HG03354 (cell line): ENCODE results near the gene COL3A1.

Experiments used
- ATAC-seq: cut with Tn5 transposase; IDR thresholded peaks from one replicate; pipeline ENCODE4 v1.9.1; 2021; ENCODE audit warnings: mild to moderate bottlenecking; ENCODE audit not compliant: unreplicated experiment, poor library complexity, severe bottlenecking

The COL3A1 gene

DNA sequence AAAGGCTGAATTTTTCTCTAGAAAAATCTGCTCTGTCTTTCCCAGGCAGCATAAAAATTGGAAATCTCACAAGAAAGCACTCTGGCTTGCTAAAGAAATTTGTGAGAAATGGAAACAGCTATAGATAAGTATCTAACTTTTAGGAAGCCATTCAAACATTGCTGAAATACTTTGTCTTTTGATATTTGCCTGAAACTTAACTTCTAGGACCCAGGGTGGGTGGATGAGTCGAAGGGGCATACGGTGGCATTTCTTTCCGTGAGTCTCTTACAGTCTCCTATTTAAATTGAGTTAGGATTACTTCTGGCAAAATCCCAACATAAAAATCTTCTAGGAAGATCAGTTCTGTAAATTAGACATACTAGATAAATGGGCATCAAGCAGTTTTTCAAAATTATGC, 532 bp upstream of the COL3A1 start:
- ATAC-seq, result no peak

DNA sequence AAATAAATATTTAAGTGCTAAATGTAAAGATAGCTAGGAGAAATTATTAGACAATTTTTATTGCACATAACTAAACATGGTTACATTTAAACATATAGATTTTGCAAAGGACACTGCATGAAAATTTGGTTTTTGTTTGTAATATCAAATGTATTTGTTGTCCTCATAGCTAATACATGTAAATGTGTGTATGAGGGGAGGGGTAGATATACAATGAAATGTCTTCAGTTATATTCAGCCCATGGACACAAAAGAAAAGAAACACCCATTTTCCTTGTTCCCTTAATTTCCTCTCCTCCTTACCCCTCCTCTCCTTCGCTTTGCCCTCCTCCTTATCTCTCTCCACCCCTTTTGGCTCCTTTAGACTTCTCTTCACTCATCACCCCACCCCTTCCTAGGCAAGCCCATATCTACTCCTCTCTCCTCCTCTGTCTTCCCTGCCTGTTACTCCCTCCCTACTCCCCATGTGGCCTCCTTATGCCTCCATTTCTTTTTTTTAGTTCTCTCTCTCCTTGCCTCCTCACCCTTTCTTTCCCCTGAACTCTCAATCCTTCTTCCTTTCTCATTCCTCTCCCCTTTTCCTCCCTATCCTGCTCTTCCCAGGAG, 1.4 kb downstream of the COL3A1 start:
- no peak for ATAC-seq

DNA sequence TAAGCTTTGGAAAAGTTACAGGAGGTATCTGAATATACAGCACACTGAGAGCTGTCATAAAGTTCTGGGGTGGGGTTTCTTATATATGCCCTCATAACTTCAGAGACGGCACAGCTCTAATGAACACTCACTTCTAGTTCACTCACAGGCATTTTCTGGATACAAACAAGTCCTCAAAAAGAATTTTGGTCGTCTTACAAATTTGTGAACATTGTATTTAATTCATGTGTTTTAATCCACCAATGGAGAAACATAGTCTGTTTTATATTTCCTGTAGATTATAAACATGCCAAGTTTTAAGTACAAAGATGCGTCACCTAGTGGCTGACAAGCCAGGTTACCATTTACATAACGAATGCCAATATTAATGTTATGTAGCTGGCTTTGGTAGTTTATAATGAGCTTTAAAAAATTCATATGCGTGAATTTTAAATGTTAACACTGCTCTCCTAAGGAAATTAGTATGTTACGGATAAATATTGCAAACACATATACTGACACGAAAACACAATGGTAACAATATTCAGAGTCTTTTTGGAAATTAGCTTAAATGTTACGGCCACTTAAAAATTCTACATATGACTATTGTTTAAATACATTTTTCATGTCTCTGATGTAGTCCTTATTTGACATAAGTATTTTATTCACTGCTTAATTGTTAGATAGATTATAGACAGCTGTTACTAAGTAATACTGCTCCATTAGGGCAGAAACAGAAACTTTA, 2.5 kb downstream of the COL3A1 start:
- ATAC-seq, result no peak

DNA sequence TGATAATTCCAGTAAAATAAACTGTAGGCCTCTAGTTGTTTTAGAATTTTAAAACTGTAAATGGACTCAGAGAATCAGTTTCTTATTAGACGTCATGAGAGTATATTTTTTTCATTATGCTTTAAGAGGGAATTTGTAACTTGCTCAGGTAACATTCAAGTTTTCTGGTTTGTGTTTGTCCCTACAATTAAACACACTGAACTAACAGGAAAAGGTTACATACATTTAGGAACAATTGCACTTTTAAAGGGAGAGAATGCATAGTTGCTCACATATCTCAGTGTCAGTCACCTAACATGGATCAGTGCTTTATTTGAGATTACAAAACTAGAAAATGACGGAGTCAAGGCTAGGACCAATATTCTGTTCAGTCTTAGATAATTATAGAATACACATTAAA, 3.1 kb downstream of the COL3A1 start:
- no peak for ATAC-seq

DNA sequence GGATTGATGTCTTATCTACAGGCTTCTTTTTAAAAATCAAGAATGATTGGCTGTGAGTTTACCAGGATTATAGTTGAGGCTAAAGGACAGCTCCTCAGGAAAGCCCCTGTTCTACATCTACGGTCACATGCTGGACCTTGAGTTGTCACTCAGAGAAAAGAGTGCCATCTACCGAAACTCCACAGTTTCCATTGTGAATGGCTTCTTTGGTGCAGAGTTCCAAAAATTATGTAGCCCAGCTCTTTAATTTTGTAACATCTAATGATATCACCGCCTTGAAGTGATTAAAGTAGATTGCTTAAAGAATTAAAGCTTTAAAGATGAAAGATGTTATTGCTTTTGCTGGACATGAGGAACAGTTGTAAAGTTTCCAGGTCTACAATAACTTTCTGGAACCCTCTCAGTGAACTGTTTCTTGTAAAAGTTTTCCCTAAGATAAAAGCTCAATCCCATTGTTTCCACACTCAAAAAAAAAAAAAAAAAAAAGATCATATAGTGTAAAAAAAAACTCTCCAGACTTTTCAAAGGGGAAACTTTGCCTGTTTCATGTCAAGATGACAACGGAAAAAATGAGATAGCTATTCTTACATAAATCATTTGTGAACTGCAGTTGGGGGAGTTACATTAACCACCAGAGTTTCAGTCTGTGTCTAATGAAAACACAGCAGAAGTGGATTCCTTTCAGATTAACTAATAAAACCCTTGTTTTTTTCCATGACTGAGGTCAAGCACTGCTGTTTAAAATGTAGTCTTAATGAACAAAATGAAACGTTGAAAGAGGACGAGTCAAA, 4.3 kb downstream of the COL3A1 start:
- ATAC-seq, result peak; percentile 88

DNA sequence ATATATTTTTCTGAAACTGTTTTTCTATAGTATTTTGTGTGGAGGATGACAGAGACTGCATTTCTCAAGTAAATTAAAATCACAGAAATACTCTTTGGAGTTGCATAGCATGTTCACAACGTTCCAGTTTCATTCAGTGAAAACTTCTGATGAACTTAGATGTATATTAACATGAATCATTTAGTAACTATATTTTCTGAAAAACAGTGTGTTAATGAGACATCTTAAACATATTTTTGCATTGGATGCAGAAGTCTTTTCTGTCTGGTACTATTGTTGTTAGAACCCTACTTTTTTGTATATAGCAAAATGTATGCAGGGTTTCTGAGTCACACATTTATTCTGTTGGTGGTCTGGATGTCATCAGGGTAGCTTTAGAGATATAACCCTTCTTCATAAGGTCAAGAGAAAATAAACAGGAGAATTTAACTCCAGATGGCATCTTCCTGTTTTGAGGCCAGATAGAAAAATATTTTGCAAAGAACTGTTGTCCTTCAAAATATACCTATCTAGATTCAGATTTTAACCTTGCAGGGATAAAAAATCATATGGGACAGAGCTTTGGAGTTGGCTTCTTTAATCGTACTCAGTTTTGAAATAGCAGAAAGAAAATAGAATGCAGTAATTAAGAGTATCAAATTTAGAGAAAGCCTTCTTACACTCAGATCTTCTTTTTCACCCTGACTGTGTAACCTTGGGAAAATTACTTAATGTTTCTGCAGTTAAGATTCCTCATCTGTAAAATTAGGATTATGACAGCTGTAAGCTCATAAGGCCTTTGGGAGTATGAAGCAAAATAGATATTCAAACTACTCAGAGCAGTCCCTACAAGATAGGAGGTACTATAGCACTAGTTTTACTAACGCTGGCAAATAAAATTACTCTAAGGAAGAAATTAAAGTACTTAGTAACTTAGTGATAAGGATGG, 5.3 kb downstream of the COL3A1 start:
- ATAC-seq, result peak; percentile 20

DNA sequence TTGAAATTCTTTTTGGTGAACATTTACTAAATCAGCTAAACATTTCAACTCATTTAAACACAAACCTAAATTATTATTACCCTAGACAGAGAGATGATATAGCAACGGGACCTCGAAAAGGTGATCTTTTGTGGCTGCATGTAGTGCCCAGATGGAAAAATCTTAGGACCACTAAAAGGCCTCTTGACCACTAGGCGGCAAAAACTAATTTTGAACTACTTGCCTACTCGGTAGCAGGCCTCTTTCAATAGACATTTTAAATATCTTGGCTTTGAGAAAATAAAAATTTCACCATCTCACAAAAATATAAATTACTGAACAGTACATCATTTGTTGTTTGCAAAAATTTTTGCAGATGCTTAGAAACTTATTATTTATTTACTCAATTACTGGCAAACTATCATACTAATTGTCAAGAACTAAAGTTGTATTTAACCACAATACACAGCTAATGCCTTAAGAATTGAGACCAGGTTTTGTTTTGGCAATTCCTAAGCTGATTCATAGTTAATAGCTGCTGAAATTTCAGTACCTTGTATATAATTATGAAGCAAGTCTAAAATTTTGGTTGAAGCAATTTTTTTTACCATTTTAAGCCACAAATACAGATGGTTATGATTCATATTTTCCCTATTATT, 9.4 kb downstream of the COL3A1 start:
- ATAC-seq, result no peak

DNA sequence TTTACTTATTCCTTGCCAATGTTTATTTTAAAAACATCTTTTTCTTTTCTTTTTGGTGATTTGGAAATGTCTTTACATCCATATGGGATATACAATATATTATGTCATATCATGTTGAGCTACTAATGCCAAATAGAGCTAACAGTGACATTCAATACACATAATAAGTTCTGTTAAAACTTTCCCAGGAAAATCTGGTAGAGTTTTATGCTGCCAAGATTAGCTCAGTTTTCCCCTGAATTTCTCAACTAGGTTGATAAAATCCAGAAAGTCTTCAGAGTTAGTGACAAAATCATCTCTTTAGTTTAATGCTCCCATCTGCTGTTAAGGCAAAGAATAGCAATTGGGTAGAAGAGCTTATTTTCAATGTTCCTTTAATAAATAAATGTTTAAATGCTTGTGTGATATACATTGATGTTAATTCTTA, 9.9 kb downstream of the COL3A1 start:
- ATAC-seq, result no peak

DNA sequence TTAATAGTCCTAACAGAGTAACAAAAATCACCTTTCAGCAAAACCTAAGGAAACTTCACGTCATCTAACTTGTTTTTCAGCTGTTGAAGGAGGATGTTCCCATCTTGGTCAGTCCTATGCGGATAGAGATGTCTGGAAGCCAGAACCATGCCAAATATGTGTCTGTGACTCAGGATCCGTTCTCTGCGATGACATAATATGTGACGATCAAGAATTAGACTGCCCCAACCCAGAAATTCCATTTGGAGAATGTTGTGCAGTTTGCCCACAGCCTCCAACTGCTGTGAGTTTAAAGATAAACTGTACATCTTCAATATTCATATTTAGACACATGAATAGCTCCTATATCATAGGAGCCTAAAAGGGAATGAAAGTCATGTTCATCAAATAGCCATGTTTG, 10.5 kb downstream of the COL3A1 start:
- no peak for ATAC-seq

DNA sequence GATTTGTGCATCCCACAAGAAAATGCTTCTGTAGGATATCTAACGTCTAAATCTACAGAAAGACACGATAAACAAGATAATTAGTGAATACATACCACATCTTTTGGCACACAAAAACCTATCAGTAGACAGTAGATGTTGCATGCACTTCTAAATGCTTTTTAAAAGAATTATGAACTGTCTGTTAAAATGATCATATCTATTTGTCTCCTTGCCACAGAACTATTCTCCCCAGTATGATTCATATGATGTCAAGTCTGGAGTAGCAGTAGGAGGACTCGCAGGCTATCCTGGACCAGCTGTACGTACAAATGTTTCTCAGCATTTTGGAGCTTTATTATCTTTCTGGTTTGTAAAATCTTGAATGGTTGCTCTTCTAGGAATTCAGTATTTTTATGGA, 12.7 kb downstream of the COL3A1 start:
- no peak for ATAC-seq

DNA sequence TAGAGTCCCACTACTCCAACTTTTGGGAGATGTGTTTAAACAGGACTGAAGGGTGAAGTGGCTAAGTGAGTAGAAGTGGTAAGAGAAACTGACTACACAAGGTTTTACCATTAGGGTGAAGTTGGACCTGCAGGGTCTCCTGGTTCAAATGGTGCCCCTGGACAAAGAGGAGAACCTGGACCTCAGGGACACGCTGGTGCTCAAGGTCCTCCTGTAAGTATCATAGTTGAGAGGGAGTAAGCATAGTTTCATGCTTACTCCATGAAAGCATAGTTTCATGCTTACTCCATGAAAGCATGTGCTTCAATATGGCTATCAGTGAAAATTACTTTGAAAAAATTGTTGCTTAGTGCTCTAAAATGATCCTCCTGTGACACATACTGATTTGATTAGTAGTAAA, 19.1 kb downstream of the COL3A1 start:
- ATAC-seq, result no peak

DNA sequence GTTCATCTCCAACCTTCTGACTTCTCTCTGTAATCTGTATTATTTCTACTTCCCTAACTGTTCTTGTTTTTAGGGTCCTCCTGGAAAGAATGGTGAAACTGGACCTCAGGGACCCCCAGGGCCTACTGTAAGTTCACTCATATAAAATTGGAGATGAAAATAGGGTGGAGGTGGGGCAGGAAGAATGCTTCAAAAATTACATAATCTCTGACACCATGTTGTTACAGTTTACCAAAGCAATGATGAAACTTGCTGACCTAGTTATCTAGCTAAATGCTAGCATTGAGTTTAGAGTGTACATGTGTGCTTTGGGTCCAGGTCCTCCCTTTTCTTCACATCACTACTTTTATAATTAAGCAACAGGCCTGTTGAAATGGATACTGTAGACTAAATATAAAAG, 23.1 kb downstream of the COL3A1 start:
- no peak for ATAC-seq

DNA sequence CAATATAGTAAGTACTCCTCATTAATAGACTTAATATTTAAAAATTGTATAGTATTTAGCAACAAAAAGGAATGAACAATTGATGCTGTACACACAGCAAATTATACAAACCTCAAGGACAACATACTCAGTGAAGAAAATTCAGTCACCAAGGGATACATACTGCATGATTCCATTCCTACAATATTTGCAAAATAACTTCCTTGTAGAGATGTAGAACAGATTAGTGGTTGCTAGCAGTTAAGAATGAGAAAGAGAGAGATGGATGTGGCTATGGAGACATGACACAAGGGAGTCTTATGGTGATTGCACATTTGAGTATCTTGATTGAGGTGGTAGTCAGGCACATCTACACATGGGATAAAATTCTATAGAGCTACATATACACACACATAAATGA, 26.0 kb downstream of the COL3A1 start:
- ATAC-seq, result no peak

DNA sequence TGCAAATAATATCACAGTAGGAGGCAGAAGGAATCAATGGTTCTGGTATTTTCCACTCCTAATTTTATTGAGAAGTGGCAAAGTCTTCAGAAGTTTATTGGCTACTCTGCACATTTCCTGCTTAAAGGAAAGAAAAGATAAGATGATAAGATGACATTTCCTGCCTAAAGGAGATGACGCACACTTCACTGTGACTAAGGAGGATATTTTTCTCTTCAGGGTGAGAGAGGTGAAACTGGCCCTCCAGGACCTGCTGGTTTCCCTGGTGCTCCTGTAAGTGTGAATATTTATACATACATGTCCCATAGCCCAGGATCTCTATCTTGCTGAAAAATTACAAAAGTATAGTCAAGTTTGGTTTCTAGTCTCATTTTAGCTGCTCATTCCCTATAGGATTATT, 27.9 kb downstream of the COL3A1 start:
- ATAC-seq, result no peak

DNA sequence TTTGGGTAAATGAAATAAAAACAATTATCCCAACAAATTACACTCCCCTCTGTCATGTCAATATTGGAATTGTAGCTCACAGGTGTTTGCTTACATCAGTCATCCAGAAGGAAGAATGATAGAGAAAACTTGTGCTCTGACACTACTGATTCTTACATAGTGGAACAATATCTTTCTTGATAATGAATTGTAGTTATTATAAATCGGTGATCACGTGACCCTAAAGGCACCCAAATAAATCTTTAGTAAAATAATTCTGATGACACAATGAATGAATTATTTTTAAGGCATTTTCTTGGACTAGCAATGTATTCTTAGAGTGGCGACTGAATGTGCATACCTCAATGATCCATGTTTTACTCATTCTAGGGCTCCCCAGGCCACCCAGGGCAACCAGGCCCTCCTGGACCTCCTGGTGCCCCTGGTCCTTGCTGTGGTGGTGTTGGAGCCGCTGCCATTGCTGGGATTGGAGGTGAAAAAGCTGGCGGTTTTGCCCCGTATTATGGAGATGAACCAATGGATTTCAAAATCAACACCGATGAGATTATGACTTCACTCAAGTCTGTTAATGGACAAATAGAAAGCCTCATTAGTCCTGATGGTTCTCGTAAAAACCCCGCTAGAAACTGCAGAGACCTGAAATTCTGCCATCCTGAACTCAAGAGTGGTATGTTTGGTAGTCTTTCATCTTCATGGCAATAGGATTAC, 34.5 kb downstream of the COL3A1 start:
- ATAC-seq, result no peak

DNA sequence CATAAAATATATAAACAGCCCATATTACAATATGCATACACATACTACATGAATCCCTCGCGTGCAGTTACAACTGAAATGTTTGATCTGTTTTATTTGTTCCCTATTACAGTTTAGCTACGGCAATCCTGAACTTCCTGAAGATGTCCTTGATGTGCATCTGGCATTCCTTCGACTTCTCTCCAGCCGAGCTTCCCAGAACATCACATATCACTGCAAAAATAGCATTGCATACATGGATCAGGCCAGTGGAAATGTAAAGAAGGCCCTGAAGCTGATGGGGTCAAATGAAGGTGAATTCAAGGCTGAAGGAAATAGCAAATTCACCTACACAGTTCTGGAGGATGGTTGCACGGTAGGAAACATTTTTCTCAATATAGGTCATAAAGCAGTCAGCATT, 36.4 kb downstream of the COL3A1 start:
- no peak for ATAC-seq

DNA sequence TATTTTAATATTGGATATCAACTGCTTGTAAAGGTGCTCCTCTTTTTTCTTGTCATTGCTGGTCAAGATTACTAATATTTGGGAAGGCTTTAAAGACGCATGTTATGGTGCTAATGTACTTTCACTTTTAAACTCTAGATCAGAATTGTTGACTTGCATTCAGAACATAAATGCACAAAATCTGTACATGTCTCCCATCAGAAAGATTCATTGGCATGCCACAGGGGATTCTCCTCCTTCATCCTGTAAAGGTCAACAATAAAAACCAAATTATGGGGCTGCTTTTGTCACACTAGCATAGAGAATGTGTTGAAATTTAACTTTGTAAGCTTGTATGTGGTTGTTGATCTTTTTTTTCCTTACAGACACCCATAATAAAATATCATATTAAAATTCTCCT, 38.2 kb downstream of the COL3A1 start:
- no peak for ATAC-seq

DNA sequence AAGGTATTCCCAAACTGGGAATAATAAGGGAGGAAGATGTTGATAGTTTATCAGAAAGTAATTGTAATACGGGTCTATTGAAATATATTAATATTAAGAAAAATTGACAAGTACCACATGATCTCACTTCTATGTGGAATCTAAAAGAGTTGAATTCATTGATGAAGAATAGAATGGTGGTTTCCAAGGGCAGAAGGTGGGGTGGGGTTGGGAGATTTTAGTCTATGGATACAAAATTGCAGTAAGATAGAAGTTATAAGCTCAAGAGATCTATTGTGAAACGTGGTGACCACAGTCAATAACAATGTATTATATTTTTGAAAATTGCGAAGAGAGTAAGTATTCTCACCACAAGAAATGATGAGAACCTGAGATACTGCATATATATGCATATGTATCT, 38.9 kb downstream of the COL3A1 start:
- ATAC-seq, result no peak
